Renal pelvis (tissue), 4 donors: ENCODE data around the gene P4HA2. TPM values are rescaled to one million over a fixed set of nuclear protein-coding genes. Genes with fewer than 3 reads are reported as not detected.
"Not testable (repeated sequence)": the region's sequence is repeated elsewhere in the genome, so short reads cannot be mapped to it uniquely, and the experiment has no call there.

ENCODE experiments used
- DNase-seq: peaks from one replicate; pipeline ENCODE4 v3.0.0-alpha.2; 2013
- polyA plus RNA-seq, 3 donors: library from polyadenylated mRNA; unstranded; fragments of 120-200 nt; gene quantifications; one replicate each; pipeline ENCODE4 v1.2.1, GENCODE V29; 2013; ENCODE audit not compliant: insufficient read length in 3 of 3

The P4HA2 gene
- polyA plus RNA-seq, 3 donors = 32.5 to 47.3 (median 33.4) TPM

GRCh38 chr5:132204371-132205135 lies 23.1 kb downstream of the P4HA2 start:
- DNase-seq = no peak

DNA sequence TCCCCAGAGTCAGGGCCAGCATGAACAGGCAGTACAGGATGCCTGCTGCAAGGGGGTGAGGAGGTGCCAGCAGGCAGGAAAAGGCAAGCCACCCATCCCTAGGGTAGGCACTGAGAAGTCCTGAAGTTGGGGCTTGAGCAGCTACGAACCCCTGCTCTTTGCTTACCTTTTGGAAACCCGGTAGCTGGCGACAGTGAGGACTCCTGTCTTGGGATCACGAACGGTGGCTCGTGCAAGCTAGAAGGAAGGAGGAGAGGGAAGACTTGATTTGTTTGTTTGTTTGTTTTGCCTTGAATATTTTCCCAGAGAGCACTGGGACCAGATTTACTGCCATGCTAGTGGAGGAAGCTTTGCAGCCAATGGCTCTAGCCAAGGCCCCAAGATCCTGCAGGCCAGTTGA lies 23.7 kb downstream of the P4HA2 start:
- DNase-seq = no peak

DNA sequence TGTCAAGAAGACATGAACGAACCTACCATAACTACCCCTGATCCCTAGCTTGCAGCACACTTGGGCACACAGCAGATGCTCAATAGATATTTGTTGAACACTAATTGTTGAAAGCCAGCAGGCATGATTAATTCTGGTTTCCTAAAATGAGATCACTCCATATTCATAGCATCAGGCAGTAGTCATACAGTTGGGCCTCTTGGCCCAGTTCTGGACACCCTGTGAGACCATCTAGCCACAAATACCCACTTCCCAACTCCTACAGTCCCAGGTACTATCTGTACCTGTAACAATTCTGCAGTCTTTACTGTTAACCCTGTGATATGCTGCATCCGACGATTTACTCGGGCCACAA lies 24.2 kb downstream of the P4HA2 start:
- DNase-seq = no peak

GRCh38 chr5:132202711-132203463 lies 24.8 kb downstream of the P4HA2 start:
- no peak for DNase-seq

- DNase-seq = no peak
Measured at GRCh38 chr5:132199116-132199680, 28.5 kb downstream of the P4HA2 start.

- no peak for DNase-seq
Measured at GRCh38 chr5:132198571-132198970, 29.1 kb downstream of the P4HA2 start.

DNA sequence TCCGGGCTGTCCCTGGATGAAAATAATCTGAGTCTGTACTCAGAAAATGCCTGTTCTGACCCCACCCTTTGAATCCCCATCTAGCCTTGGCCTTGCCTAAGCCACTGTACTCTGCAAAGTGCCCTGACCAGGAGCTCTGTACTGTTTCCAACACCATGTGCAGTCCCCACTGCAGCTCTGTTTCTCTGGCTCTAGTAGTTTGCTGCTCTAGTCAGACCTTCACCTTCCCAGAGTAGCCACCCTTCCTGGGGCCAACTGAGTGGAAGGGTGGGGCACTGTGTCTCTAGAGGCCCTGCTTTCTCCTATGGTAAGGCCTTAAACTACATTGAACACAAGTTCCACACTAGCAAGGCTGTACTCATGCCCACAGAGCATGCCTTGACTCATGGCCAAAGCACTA lies 31.9 kb downstream of the P4HA2 start:
- DNase-seq = no peak

DNA sequence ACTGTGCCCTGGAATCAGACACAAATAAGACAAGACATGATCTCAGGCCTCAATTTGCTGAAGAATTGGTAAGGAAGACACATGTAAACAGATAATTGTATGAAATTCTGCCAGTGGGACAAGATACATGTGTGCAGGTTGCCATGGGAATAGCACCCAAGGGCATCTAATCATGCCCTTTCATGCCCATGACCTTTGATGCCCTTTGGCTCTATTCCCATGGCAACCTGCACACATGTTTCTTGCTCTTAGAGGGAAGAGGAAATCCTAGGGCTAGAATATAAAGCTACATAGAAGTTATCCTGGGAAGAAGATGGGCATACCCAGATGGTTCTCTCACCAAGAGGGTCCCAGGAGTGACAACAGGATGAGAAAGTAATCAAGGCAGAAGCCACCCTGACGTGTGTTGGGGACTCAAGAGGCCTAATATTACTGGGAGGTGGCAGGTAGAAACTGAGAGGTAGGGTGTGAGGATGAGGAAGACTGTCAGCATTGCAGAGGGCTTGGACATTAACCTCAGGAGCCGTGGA lies 34.4 kb downstream of the P4HA2 start:
- DNase-seq = no peak

DNA sequence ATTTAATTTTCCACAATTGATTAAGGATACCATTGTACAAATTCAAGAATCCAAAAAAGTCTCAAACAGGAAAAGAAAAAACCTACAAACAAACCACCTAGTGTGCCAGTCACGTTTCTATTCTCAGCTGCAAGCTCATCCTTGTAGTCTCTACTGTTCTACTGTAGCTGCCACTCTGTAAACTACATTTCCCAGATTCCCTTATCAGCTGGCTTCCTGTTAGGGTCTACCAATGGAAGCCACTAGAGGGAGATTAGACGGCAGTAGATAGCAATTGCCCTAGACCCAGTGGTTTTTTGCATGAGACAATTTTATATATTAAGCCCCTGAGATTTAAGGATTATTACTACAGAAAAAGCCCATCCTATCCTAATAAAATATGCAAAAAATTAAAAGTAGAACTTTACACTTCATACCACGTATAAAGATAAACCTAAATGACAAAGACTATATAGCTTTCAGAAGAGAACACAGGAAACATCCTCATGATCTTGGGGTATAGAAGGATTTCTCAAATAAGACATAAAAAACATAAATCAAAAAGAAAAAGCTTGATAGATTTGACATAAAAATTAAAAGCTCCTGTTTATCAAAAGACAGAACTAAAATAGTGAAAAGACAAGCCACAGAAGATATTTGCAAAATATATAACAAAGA lies 37.4 kb downstream of the P4HA2 start:
- DNase-seq = peak; percentile 55

DNA sequence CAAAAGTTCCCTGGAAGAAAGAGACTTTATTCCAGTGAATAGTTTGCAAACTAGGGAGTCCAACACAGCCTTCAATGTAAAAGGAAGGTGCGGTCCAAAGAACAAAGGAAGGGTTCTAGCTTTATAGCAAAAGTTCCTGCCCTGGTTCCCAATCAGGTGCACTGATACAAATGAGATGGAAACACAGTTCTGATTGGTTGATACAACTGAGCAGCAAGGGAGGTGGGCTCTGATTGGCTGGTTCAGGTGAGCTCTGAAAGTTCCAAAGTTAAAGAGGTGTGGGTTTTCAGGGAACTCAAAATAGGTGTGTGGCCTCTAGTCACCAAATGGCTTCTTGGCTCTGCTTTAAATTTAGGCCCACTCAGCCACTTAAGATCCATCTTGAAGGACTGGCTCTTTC lies 43.1 kb downstream of the P4HA2 start:
- no peak for DNase-seq

DNA sequence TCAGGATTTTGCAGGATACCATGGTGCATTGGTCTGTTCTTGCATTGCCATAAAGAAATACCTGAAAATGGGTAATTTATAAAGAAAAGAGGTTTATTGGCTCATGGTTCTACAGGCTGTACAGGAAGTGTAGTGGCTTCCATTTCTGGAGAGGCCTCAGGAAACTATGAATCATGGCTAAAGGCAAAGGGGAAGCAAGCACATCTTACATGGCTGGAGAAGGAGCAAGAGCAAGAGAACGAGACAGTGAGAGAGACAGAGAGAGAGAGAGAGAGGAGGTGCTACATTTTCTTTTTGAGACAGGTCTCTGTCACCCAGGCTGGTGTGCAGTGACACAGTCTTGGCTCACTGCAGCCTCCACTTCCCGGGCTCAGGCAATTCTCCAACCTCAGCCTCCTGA lies 43.9 kb downstream of the P4HA2 start:
- DNase-seq = no peak

DNA sequence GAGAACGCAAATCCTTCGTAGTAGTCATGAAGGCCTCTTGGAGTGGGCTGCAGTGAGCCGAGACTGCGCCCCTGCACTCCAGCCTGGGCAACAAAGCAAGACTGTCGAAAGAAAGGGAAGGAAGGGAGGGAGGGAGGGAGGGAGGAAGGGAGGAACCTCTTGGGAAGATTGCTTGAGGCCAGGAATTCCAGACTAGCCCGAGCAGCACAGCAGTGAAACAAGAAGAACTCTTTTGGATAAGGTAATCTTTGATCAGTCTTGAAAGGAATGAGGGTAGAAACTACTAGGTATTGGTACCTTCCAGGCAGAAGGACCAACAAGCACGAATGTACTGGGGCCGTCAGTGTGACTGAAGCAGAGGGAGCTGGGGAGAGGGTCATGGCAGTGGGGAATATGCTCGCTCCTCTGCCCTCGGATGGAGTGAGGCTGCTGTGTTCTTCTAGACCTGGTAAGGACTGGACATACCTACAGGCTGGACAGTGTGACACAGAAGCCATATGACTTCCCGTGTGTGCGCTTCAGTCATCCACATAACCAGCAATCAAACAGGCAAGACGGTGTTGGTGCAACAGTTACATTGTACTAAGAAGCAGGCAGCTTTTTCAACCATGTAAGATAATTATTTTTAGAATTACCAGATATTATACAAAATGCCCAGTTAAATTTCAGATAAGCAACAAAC lies 45.2 kb downstream of the P4HA2 start:
- DNase-seq = no peak

DNA sequence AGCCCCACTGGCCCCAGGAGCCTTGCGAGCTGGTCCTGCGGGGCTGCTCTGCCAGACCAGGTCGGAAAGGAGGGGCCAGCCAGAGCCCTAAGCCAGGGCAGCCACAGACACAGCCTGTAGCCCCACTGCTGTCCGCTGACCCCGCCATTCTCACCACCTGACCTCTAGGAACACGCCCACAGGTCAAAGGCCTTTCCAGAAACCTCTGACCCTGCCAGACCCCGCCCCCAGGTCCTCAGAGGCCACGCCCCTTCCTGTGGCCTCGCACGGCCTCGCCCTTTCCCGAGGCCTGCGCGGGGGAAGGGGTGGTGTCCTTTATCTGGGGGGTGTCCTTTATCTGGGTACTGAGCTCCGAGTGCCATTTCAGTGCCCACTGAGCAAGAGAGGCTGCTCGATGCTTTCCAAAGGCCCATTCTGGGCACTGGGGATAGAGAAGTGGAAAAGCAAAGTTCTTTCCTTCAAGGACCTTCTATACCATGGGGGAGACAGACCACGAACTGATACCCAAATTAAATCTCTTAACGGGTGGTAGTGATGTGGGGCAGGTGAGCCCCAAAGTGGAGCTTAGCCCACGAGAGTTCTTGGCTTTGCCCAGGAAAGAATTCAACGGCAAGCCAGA lies 46.5 kb downstream of the P4HA2 start:
- DNase-seq = no peak

DNA sequence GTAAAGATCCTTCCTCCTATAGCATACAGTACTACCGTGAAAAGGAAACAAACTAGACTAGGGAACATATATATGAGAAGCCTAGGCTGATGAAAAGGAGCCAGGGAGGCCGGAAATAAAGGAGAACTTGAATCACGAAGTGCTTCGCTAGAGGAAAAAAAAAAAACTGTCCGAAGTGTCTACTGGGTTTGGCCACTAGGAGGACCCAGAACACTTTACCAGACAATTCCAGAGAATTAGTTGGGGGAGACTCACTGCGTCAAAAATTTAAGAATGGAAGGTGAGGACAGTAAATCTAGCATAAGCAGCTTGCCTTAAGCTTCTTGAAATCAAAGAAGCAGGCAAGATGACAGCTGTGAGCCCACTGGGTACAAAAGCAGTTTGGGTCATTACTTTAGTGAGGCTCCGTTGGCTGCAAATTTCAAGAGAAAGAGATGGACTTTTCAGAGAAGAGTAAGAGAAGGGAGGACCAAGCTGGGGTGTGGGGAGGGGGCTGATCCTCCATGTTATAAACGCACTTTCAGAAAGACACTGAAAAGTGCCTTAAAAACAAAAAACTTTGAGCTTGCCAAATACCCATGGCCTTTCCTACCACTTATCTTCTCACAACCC lies 47.4 kb downstream of the P4HA2 start:
- DNase-seq = peak; percentile 34

DNA sequence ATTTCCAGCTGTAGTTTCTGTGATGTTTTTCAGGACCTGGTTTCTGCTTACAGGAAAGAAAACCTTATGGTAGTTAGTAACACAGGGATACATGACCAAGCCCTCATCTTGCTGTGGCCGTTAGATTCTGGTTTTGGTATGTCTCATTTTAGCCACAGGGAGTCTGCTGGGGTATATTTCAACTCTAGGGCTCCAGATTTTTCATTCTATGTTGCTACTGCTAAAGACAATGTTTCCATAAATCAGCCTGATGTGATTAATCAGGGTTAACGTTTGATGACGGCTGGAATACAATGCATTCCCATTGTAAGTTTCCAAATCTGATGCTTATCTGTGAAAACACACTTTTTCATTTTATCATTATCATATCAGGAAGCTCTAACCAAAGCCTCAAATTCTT lies 48.2 kb downstream of the P4HA2 start:
- DNase-seq = no peak

DNA sequence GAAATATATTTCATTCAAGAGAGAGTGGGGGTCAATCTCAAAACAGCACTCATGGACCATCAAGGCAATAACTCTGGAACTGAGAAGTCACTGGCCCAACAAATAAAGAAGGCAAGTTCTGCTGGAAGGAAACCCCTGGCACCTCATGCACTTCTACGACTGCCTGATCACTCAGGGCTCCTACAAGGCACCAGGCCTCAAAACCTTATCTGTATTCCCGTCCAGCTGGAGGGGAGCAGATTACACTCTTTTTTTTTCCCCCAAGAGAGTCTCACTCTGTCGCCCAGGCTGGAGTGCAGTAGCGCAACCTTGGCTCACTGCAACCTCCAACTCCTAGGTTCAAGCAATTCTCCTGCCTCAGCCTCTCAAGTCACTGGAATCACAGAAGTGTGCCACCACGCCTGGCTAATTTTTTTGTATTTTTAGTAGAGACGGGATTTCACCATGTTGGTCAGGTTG lies 49.9 kb downstream of the P4HA2 start:
- DNase-seq = no peak

GRCh38 chr5:132176987-132177386 lies 50.7 kb downstream of the P4HA2 start:
- DNase-seq = no peak

- DNase-seq = no peak
Measured at GRCh38 chr5:132176521-132176945, 51.1 kb downstream of the P4HA2 start.

GRCh38 chr5:132162945-132163344 lies 64.7 kb downstream of the P4HA2 start:
- DNase-seq = no peak

GRCh38 chr5:132161574-132162326 lies 65.9 kb downstream of the P4HA2 start:
- not testable (repeated sequence) for DNase-seq
